ENCODE measurements around the gene BRK1. TPM values are rescaled to one million over a fixed set of nuclear protein-coding genes. Genes with fewer than 3 reads are reported as not detected.

The BRK1 gene
- total and polyA plus RNA-seq, 9 of the 15 experiments (the other 6 are each of a cell fraction or from before 2014, with no cell fraction given) = 105 to 634 (median 250) TPM

- TF ChIP-seq ZNF586 (CRISPR knock-in tag; conservative IDR thresholded peaks at IDR 0.05) (no peak), ZNF512 (tag; IDR thresholded peaks at IDR 0.05) (no peak), TAF9B (IDR thresholded peaks at IDR 0.05; ENCODE audit: partially characterized antibody) (peak; percentile 90), MEIS2 (IDR thresholded peaks at IDR 0.05; ENCODE audit: partially characterized antibody) (peak; percentile 96), RBM17 (IDR thresholded peaks at IDR 0.05; ENCODE audit: borderline replicate concordance, low read depth, low read length) (no peak), HDAC8 (tag; IDR thresholded peaks at IDR 0.05) (no peak), ZSCAN32 (CRISPR knock-in tag; IDR thresholded peaks at IDR 0.05) (0 out of 2 replicates have a peak, but pooled peaks have one; percentile 20), SOX6 (IDR thresholded peaks at IDR 0.05) (peak; percentile 45; the same call in 1 of the 2 replicates), NUFIP1 (IDR thresholded peaks at IDR 0.05; ENCODE audit: partially characterized antibody) (no peak), RBM25 (IDR thresholded peaks at IDR 0.05; ENCODE audit: low read depth, low read length, severe bottlenecking) (no peak), ERF (CRISPR knock-in tag; IDR thresholded peaks at IDR 0.05) (no peak; the same call in 1 of the 2 replicates), SP2 (IDR thresholded peaks at IDR 0.05; ENCODE audit: extremely low read depth, low read depth, low read length, poor library complexity, severe bottlenecking) (no peak), ZNF766 (CRISPR knock-in tag; conservative IDR thresholded peaks at IDR 0.05) (0 out of 2 replicates have a peak, but pooled peaks have one; percentile 65), RUNX1 (IDR thresholded peaks at IDR 0.05; ENCODE audit: low read depth) (no peak), ATF6 (CRISPR knock-in tag; IDR thresholded peaks at IDR 0.05) (peak; percentile 96), MCM2 (IDR thresholded peaks at IDR 0.05; ENCODE audit: low read depth) (no peak), SMARCA4 (IDR thresholded peaks at IDR 0.05) (no peak), POLR2AphosphoS2 (IDR thresholded peaks at IDR 0.05; ENCODE audit: low read length) (peak; percentile 93; the same call in 1 of the 2 replicates), CREB3 (tag; conservative IDR thresholded peaks at IDR 0.05; ENCODE audit: low read depth) (peak; percentile 55; the same call in 1 of the 2 replicates)
- TF ChIP-seq, protein P1, sequence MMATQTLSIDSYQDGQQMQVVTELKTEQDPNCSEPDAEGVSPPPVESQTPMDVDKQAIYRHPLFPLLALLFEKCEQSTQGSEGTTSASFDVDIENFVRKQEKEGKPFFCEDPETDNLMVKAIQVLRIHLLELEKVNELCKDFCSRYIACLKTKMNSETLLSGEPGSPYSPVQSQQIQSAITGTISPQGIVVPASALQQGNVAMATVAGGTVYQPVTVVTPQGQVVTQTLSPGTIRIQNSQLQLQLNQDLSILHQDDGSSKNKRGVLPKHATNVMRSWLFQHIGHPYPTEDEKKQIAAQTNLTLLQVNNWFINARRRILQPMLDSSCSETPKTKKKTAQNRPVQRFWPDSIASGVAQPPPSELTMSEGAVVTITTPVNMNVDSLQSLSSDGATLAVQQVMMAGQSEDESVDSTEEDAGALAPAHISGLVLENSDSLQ (IDR thresholded peaks at IDR 0.05) = peak; percentile 50; the same call in 1 of the 2 replicates
- TF ChIP-seq, protein P2, sequence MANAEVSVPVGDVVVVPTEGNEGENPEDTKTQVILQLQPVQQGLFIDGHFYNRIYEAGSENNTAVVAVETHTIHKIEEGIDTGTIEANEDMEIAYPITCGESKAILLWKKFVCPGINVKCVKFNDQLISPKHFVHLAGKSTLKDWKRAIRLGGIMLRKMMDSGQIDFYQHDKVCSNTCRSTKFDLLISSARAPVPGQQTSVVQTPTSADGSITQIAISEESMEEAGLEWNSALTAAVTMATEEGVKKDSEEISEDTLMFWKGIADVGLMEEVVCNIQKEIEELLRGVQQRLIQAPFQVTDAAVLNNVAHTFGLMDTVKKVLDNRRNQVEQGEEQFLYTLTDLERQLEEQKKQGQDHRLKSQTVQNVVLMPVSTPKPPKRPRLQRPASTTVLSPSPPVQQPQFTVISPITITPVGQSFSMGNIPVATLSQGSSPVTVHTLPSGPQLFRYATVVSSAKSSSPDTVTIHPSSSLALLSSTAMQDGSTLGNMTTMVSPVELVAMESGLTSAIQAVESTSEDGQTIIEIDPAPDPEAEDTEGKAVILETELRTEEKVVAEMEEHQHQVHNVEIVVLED (CRISPR knock-in tag; IDR thresholded peaks at IDR 0.05) = peak; percentile 60; the same call in 1 of the 2 replicates
Observed at GRCh38 chr3:10115326-10116137, at the start of gene BRK1 (continued).

Measured in K562 (cell line).